ENCODE results near the gene PTPRK.

DNA sequence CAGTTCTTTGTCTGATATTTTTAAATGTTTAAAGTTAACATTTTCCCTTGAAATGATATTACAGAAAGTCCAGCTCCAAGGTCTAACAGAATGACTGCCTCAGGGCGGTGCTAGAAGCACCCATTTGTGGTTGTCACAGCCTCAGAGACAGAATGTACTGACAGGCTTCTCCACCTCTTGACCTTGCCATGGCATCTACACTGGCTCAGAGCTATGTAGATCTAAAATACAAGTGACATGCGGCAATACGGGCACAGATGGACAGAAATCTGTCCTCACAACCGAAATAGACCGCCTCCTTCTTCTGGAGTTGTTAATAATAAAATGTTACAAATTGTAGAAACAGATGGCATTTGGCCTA lies 452.3 kb downstream of the PTPRK start:
- TF ChIP-seq, protein P1, sequence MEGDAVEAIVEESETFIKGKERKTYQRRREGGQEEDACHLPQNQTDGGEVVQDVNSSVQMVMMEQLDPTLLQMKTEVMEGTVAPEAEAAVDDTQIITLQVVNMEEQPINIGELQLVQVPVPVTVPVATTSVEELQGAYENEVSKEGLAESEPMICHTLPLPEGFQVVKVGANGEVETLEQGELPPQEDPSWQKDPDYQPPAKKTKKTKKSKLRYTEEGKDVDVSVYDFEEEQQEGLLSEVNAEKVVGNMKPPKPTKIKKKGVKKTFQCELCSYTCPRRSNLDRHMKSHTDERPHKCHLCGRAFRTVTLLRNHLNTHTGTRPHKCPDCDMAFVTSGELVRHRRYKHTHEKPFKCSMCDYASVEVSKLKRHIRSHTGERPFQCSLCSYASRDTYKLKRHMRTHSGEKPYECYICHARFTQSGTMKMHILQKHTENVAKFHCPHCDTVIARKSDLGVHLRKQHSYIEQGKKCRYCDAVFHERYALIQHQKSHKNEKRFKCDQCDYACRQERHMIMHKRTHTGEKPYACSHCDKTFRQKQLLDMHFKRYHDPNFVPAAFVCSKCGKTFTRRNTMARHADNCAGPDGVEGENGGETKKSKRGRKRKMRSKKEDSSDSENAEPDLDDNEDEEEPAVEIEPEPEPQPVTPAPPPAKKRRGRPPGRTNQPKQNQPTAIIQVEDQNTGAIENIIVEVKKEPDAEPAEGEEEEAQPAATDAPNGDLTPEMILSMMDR (IDR thresholded peaks at IDR 0.05; ENCODE audit: low read depth, low read length) = no peak
- no peak for TF ChIP-seq EZH2phosphoT487 (IDR thresholded peaks at IDR 0.05; ENCODE audit: low read depth)

Measured in OCI-LY3 (cell line).